IPS-18c (cell line): Measurements from ENCODE around the gene ATP6V1E1.

Source experiments
- H3K4me3 ChIP-seq: 2 replicates; pipeline ENCODE4 v1.7.0; 2013; ENCODE audit warnings: low read depth, mild to moderate bottlenecking, low read length, moderate library complexity; ENCODE audit not compliant: insufficient read depth
- H3K9me3 ChIP-seq: one replicate; pipeline ENCODE4 v1.6.1; 2013; ENCODE audit warnings: mild to moderate bottlenecking, low read length, moderate library complexity; ENCODE audit not compliant: control insufficient read depth, insufficient read depth

The ATP6V1E1 gene

DNA sequence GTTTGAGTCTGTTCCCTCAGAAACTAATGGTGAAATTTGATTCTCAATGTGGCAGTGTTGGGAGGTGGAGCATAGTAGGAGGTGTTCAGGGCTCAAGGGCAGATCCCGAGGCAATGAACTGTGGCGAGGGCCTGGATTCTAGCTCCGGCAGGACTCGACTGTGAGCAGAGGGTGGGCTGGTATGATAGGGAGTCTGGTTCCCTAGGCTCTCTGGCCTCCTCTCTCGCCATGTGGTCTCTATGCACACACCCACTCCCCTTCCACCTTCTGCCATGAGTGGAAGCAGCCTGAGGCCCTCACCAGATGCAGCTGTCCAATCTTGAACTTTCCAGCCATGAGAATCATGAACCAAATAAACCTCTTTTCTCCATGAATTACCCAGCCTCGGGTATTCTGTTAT lies 32.3 kb downstream of the ATP6V1E1 start:
- Histone ChIP-seq H3K9me3 (no peaks in the 10 kb centered on the region), H3K4me3 (no peak overlapping the region)

DNA sequence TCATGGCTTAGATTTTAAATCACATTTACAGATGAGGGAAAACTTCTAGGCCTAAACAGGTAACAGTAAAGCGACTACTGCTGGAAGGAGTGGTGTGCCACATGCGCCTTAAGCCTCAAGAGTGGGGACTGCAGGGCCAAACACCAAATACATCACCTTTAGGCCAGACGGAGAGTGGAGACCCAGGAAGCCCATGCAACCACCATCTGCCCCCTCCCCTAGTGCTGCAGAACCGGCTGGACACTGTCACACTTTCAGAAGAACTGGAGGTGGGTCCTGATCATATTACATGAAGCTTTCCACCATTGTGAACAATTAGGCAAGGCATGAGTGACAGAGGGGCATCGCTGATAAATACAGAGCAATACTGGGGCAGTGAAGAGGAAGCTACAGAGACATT lies 36.3 kb downstream of the ATP6V1E1 start:
- H3K9me3 ChIP-seq, result no peaks in the 10 kb centered on the region
- no peak overlapping the region for H3K4me3 ChIP-seq

GRCh38 chr22:17590586-17590985 lies 38.0 kb downstream of the ATP6V1E1 start:
- Histone ChIP-seq H3K4me3 (no peak overlapping the region), H3K9me3 (no peaks in the 10 kb centered on the region)

GRCh38 chr22:17589810-17590375 lies 38.7 kb downstream of the ATP6V1E1 start:
- H3K4me3 ChIP-seq, result no peak overlapping the region
- H3K9me3 ChIP-seq, result no peaks in the 10 kb centered on the region

DNA sequence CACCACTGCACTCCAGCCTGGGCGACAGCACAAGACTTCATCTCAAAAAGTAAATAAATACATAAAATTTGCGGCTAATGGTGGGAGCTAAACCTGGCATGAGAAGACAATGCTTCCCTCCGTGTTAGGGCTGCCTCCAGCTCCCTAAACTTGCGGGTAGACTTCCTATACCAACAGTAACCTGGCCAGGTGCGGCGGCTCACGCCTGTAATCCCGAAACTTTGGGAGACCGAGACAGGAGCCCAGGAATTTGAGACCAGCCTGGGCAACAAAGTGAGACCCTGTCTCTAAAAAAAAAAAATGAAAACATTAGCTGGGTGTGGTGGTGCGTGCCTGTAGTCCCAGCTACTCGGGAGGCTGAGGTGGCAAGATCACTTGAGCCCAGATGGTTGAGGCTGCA lies 39.9 kb downstream of the ATP6V1E1 start:
- H3K9me3 ChIP-seq, result no peaks in the 10 kb centered on the region
- H3K4me3 ChIP-seq, result no peak overlapping the region

GRCh38 chr22:17587629-17588028 lies 40.9 kb downstream of the ATP6V1E1 start:
- H3K9me3 ChIP-seq, result no peaks in the 10 kb centered on the region
- H3K4me3 ChIP-seq, result no peak overlapping the region

- no peak overlapping the region for H3K4me3 ChIP-seq
- H3K9me3 ChIP-seq, result no peaks in the 10 kb centered on the region
These were observed 41.6 kb downstream of the ATP6V1E1 start for GRCh38 chr22:17586831-17587440.

- Histone ChIP-seq H3K9me3 (no peaks in the 10 kb centered on the region), H3K4me3 (no peak overlapping the region)
These were observed 45.4 kb downstream of the ATP6V1E1 start for GRCh38 chr22:17583151-17583550.

GRCh38 chr22:17581631-17582030 lies 46.9 kb downstream of the ATP6V1E1 start:
- Histone ChIP-seq H3K4me3 (no peak overlapping the region), H3K9me3 (no peaks in the 10 kb centered on the region)

DNA sequence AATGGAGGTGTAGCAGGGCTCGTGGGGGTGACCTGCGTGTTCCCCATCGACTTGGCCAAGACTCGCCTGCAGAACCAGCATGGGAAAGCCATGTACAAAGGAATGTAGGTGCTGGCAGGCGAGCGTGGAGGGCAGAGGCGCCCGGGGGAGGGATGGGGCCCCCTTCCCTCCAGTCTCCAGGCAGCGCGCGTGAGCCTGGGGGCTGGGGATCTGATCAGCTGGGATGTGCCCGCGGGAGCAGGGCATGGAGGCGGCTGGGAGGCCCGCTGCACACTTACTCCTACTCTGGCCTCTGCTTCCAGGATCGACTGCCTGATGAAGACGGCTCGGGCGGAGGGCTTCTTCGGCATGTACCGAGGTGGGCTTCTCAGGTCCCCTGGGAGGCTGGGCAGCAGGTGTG lies 47.5 kb downstream of the ATP6V1E1 start:
- Histone ChIP-seq H3K4me3 (no peak overlapping the region), H3K9me3 (no peaks in the 10 kb centered on the region)

DNA sequence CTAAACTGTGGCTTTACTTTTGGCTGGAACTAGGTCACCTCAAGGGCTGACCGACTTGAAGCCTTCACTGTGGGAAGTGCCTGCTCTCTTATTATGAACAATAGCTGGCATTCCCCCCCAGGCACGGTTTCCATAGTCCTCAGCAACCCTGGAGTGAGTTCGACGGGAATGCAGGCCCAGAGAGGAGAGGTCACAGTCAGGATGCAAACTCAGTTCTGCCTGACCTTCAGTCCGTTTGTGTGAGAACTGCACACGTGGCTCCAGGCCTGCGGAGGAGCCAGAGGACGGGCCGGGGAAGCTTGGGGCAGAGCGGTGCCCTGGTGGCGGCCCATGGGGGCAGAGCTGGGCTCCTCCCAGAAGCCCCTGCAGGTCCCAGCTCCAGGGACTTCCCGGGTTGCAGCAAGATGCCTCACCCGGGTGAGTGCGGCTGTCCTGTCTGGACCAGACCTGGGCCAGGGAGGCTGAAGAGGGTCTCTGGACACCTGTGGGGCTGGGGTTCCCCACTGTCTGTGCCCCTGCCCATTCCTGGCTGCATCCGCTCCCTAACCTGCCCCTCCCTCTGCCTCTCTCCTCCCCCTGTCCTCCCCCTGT lies 48.0 kb downstream of the ATP6V1E1 start:
- no peaks in the 10 kb centered on the region for H3K9me3 ChIP-seq
- no peak overlapping the region for H3K4me3 ChIP-seq

- H3K9me3 ChIP-seq, result no peaks in the 10 kb centered on the region
- no peak overlapping the region for H3K4me3 ChIP-seq
These were observed 49.0 kb downstream of the ATP6V1E1 start for GRCh38 chr22:17579535-17579981.

DNA sequence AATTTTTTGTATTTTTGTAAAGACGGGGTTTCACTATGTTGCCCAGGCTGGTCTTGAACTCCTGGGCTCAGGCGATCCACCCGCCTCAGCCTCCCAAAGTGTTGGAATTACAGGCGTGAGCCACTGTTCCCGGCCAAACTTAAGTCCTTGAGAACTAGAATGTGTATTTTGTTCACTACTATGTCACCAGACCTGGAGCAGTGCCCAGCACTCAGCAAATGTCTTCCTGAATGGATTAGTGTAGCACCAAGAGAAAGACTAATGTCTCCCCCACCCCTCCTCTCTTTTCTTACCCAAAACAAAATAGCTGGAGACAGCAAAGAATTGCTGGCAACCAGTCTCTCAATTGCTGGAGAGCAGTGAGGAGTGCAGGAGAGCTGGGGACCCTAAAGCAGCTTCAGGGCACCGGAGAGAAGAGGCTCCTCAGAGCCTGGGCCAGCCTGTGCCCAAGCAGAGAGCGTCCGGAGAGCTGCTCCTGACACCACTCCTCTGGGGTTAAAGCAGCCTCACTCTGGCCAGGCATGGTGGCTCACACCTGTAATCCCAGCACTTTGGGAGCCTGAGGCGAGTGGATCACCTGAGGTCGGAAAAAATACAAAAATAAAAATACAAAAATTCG lies 50.3 kb downstream of the ATP6V1E1 start:
- no peaks in the 10 kb centered on the region for H3K9me3 ChIP-seq
- no peak overlapping the region for H3K4me3 ChIP-seq

- Histone ChIP-seq H3K9me3 (no peaks in the 10 kb centered on the region), H3K4me3 (no peak overlapping the region)
These were observed 52.1 kb downstream of the ATP6V1E1 start for GRCh38 chr22:17576470-17576869.

GRCh38 chr22:17575681-17576080 lies 52.9 kb downstream of the ATP6V1E1 start:
- H3K9me3 ChIP-seq, result no peaks in the 10 kb centered on the region
- H3K4me3 ChIP-seq, result no peak overlapping the region

GRCh38 chr22:17575151-17575550 lies 53.4 kb downstream of the ATP6V1E1 start:
- Histone ChIP-seq H3K4me3 (no peak overlapping the region), H3K9me3 (no peaks in the 10 kb centered on the region)

- no peaks in the 10 kb centered on the region for H3K9me3 ChIP-seq
These were observed 57.5 kb downstream of the ATP6V1E1 start for GRCh38 chr22:17570851-17571631.

More at GRCh38 chr22:17570851-17571631, 57.5 kb downstream of the ATP6V1E1 start:
- no peak overlapping the region for H3K4me3 ChIP-seq
